NCI-H748 treated with DMSO at 0.1 percent for 48 hours (cell line): Measurements from ENCODE around the gene PRRG2.

Experiments used
- DNase-seq: peaks from one replicate; lab custom pipeline; 2025; lab: John Stamatoyannopoulos, UW

PRRG2 gene

DNA sequence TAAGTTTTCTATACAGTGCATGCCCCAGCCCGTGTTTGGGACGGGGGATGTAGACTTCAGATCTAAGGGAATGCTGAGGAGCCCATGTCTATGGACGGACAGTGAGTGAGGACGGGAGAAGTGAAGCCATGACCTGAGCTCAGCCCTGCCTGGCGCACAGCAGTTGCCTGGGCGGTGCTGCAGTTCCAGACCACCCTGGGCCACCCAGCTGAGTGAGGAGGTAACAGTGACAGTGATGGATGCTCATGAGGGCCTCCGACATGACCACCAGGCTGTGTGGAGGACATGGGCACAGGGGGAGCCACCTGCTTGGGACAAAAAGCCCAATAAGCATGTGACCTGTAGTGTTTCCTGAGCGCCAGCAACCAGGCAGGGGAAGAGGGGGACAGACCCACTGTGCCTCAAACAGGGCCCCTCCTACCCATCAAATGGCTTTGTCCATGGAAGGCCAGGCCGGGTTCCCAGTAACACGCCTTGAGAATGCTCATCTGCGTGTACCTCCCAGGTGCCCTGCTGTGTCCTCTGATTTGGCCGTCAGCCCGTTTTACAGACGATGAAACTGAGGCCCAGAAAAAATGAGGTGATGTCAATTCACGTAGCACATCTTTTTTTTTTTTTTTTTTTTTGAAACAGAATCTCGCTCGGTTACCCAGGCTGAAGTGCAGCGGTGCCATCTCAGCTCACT lies 23.3 kb upstream of the PRRG2 start:
- DNase-seq, result no peak

DNA sequence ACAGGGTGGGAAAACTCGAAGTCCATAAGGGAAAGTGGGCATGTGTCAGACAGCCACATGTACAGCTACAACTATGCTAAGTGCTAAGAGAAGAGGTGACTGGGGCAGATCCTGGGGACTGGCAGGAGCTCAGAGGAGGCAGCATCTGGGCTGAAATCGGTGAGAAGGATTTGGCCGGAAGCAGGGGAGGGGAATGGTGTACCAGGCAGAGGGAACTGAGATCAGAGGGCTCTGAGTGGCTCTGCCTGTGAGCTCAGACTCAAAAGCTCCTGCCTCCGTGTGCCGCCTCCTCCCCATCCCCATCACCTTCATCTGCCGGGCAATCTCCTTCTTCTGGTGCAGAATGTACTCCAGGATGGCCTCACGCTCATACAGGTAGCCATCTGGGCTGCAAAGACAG lies 22.5 kb upstream of the PRRG2 start:
- DNase-seq, result no peak

DNA sequence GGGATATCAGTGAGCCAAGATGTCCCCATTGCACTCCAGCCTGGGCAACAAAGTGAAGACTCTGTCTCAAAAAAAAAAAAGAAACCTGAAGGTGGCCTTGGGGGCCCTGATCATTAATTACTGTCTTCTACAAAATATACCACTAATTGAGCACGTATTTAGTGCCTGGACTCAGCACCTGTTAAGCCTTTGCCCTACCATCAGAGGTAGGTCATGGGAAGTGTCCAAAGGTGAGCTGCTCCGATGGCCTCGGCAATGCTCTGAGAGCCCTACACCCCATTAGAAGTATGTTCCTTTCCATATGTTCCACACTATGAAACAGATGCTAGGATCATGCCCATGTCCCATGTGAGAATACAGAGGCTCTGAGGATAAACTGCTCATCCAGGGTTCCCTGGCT lies 21.7 kb upstream of the PRRG2 start:
- DNase-seq, result no peak

DNA sequence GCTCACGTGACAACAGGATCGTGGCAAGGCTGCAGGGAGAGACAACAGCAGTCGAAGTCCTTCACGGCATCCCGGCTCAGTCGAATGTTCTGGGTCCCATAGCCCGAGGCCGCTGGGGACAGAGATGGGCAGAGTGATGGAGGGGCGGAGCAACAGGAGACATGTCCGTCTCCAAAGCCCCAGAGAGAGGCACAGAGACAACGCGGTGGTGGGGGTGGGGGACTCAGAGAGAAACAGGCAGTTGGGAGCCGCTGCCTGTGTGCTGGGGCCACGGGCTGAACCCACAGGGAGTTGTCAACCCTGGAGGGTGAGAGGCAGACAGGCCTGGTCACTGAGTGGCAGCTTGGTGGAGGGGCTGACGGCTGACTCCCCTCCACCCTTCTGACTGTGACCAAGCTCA lies 21.2 kb upstream of the PRRG2 start:
- no peak for DNase-seq

DNA sequence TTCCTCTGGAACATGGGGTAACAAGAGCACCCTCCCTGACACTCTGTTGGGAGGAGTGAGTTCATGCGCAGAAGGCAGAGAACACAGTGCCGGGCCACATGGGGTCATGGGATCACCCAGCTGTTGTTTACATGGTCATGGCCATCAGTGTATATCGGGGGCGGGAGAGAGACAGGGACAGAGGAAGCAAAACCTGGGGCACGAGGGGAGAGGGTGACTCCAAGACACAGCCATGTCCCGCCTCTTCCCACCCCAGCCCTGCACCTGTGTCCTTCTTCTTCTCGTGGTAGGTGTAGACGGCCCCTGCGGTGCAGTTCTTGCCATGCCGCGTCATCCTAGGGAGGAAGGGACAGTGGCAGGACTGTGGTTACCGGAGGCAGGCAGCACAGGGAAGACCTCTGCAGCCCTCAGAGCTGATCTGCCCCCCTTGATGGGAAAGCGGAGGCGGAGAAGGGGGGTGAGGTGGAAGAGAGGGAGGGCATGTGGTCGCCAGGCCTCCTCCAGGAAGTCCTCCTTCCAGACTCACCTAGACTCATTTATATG lies 20.7 kb upstream of the PRRG2 start:
- no peak for DNase-seq

DNA sequence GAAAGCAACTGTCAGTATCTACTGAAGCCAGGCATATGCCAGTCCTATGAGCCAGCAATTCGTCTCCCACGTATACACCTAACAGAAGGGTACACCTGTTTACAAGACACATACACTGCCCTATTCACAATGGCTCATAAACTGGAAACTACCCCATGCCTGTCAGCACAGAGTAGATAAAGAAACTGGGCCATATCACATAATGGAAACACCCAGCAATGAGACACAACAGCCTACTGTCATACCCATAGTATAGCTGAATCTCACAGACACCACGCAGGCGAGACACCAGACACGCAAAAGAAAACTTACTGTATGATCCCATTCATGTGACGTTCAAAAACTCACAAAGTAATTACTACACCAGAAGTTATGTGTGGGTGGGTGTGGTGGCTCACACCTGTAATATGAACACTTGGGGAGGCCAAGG lies 16.5 kb upstream of the PRRG2 start:
- no peak for DNase-seq

DNA sequence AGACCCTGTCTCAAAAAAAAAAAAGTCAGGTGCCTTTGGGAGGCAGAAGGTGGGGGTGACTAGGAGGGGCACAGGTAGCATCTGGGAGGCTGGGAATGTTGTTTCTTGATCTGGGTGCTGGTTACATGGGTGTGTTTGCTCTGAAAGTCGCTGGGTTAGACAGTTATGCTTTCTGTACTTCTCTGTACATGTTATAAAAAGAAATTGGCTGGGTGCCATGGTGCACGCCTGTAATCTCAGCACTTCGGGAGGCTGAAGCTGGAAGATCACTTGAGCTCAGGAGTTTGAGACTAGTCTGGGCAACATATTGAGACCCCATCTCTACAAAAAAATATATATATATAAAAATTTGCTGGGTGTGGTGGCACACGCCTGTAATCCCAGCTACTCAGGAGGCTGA lies 15.9 kb upstream of the PRRG2 start:
- DNase-seq, result no peak

DNA sequence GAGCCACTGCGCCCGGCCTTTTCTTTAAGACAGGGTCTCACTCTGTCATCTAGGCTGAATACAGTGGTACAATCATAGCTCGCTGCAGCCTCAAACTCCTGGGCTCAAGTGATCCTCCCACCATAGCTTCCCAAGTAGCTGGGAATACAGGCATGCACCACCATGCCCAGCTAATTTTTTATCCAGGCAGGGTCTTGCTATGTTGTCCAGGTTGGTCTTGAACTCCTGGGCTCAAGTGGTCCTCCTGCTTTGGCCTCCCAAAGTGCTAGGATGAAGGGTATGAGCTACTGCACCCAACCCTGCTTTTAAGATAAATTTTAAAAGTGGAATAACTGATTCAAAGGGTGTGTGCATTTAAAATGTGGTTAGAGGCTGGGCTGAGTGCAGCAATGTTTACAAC lies 14.8 kb upstream of the PRRG2 start:
- DNase-seq, result no peak

DNA sequence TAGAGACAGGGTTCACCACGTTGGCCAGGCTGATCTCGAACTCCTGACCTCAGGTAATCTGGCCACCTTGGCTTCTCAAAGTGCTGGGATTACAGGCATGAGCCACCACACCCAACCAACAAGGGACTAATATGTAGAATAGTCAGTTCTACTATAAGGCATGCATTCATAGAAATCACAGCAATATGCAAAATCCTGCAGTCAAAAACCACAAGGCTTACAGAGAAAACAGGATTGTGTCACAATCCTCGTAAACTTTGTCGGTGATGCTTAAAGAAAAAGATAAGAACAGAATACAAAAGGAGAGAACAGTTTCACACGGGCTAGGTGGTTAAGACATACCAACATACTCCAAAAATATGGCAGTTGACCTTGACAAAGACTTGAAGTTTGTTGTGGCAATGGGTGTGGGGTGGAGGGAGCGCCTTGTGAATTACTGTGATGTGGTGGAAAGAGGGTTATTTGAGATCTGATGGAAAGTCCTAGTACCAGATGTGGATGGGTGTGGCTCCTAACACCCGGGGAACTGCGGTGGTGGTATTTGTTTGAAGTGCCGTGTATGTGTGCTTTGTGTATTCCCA lies 13.2 kb upstream of the PRRG2 start:
- no peak for DNase-seq

DNA sequence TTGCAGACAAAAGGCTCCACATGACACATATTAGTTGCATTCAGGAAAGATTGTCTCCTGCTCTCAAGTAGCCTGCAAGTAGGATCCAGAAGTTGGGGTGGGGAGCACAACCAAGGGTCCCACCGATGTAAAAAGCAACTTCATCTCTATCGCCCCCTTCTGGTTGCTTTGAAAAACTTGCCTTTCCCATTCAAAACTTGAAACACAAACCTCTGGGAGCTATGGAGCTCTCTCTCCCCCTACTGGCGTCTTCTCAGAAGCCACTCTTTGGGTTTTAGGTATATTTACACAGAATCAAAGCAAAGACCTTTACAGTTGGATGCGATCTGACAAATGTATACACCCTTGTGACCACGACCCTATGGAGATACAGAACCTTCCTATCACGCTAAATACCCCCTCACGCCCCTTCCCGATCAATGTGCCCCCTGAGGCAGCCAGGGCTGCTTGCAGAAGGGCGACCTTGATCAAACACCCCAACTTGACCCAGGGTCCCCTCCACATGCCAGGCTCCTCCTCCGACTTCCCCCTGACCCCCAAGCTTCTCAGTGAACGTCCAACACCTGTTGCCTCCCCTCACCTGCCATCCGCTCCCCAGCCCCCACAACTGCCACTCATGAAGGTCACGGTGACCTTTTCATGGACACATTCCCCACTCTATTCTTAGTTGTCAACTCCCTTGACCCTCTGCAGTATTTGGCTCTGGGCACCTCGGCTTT lies 10.8 kb upstream of the PRRG2 start:
- peak; percentile 89 for DNase-seq

DNA sequence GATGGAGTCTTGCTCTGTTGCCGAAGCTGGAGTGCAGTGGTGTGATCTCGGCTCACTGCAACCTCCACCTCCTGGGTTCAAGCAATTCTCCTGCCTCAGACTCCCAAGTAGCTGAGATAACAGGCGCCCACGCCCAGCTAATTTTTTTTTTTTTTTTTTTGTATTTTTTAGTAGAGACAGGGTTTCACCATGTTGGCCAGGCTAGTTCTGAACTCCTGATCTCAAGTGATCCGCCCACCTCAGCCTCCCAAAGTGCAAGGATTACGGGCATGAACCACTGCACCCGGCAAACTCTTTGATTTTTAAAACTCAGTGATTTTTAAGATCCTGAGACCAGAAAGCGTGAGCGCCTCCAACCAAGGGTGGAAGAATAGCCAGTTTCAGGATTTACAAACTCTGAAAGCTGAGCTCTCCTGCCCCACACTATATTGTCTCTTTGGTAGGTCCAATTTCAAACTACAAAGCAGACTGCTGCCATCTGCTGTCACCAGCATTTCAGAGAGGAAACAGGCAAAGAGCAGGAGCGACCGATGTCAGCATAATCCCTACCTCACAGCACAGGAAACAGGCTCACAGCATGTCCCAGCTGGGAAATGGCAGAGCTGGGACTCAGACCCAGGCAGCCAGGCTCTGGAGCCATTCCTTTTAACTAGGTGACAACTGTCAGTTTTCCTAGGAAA lies 10.0 kb upstream of the PRRG2 start:
- DNase-seq, result no peak

DNA sequence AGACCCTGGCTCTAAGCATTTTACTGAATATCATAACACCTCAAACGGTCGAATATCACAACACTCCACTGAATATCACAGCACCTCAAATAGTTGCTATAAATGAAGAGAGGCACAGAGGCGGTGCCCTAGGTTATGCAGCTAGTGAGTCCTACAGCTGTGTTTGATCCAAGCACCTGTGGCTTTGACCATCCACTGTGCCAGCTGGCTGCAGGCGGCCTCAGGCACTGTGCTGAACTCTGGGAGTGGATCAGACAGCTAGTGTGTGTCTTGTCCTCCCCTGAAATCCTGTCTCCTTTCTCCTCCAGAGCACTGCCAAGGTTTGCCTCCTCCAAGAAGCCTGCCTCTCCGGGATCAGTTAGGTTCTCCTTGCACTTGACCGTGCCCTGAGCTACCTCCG lies 8.1 kb upstream of the PRRG2 start:
- no peak for DNase-seq

DNA sequence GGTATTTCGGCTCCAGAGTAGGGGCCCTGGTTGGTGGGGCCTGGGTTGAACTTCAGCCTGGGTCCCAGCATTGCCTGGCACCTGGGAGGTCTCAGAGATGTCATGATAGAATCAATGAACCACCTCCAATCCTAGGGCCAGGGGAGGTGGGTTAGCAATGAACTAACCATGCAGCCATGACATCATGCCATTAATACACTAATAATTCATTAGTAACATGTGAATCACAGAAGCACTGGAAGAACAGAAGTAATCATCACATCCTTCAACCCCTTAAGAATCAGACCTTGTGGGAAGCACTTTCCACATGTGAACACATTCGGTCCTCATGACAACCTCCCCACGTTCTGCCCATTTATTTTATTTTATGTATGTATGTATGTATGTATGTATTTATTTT lies 7.7 kb upstream of the PRRG2 start:
- DNase-seq, result no peak

DNA sequence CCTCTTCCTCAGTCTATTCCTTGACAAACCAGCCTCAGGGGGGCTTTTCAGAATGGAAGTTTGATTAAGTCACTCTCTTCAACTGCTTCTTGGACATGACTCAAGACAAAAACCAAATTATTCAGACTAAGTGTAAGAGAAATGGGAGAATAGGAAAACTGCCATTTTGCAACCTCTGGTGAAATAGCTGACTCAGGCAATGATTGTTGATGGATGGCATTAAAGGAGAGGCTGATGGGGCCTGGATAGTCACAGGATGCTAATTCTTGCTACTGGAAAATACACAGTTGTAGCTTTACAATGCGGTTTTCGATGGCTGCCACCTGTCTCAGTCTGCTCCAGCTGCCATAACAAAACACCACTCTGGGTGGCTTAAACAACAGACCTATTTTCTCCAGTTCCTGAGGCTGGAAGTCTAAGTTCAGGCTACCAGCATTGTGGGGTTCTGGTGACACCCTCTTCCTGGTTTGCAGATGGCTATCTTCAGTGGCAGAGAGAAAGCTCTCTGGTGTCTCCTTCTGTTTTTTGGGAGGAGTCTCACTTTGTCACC lies 6.8 kb upstream of the PRRG2 start:
- no peak for DNase-seq

DNA sequence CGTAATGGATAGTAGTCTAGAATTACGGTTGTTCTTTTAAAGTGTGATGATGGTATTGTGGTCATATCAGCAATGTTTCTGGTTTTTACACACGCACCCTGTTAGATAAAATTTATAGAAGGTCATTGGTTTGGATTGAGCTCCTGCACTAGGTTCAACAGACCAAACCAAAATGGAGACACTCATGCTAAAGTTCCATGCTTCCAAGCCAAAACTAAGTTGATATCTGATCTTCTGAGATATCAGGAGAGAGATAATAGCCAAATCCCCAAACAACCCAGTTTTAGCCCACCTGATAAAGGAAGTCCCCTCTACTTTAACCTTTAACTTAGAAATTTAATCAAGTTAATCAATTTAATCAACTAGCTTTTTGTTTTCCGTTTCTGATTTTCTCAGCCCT lies 1.9 kb upstream of the PRRG2 start:
- DNase-seq, result no peak

DNA sequence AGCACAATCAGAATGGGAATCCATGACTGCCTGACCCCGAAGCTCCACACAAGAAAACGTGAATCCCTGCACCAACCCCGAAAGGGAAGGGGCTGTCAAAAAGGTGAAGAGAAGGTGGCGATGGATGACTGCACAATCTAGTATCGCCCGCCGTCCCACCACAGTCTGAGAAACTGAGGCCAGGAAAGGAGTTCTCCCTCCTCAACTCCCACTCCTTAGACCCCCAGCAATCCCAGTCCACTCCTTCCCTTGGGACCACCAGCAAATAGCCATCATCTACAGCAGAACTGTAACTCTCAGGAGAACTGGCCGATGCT lies 1.2 kb upstream of the PRRG2 start:
- DNase-seq, result no peak

DNA sequence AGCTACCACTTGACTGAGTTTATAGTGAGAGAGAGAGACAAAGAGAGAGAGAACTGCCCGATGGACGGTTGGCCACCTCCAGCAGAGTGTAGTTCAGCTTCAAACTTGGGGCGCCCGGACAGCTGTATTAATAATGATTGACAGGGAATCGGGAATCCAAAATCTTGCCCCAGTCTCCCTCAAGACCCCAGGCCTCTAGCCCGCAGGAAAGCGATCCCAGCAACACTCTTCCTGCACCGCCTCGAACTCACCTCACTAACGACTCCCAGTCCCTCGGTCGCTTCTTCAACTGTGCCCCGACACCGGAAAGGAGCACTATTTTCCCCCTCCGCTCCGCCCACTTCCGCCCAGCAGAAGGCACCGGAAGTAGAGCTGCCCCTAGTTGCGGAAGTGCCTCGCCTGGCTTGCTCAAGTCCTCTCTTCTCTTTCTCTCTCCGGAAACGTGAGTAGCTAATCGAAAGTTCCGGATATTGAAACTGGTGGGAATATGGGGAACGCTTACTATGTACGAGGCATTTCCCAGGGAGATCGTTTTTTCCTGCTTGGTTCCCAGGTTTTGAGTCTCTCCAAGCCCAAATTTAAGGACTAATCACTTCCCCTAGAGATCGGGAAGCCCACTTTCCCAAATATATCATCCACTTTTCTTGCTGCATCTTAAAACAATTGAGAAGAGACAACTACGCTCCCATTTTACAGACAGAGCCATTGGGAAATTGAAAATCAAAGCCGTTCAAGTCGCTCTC lies 681 bp upstream of the PRRG2 start, which contains the start of gene NOSIP:
Gene NOSIP (minus strand): TSS at position 293 of the 743 bp plus-strand sequence. CDS start 19,865 bp downstream, outside the sequence.
- DNase-seq, result peak; percentile 97

DNA sequence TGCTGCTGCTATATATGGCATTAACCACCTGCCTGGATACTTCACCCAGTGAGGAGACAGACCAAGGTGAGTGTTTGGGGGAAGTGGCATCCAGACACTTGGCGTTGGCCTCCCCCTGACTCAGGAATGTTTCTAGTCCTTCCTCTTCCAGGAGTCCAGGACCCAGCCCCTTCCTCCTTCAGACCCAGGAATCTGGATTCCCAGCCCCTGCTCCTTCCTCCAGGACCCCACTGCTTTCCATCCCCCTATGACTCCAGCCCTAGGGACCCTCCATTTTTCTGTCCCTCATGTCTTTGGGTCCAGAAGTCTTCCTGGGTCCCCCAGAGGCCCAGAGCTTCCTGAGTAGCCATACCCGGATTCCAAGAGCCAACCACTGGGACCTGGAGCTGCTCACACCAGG lies 2.1 kb downstream of the PRRG2 start:
- DNase-seq, result no peak

DNA sequence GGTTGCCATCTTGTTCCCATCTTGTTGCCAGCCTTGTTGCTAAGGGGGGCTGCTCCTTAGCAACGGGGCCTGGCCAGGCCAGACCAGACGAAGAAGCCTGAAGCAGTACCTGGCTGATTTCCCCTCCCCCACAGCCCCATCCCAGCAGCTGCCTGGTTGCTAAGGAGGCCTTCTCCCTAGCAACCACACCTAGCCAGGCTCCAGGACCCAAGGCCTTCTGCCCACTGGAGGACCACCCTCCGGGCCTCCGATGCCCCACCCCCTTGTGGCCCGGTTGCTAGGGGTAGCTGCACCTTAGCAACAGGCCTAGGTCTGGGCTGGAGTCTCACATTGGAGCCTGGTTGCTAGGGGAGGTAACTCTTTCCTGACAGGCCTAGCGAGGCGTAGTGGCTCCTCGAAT lies 3.9 kb downstream of the PRRG2 start:
- DNase-seq, result peak; percentile 24

DNA sequence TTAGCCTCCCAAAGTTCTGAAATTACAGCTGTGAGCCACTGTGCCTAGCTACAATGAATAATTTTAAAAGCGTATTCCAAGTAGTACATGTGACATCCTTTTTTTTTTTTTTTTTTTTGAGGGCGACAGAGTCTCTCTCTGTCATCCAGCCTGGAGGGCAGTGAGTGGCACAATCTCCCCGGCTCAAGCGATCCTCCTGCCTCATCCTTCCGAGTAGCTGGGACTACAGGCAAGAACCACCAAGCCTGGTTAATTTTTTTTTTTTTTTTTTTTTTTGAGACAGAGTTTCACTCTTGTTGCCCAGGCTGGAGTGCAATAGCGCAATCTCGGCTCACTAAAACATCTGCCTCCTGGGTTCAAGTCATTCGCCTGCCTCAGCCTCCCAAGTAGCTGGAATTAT lies 6.1 kb downstream of the PRRG2 start:
- no peak for DNase-seq

DNA sequence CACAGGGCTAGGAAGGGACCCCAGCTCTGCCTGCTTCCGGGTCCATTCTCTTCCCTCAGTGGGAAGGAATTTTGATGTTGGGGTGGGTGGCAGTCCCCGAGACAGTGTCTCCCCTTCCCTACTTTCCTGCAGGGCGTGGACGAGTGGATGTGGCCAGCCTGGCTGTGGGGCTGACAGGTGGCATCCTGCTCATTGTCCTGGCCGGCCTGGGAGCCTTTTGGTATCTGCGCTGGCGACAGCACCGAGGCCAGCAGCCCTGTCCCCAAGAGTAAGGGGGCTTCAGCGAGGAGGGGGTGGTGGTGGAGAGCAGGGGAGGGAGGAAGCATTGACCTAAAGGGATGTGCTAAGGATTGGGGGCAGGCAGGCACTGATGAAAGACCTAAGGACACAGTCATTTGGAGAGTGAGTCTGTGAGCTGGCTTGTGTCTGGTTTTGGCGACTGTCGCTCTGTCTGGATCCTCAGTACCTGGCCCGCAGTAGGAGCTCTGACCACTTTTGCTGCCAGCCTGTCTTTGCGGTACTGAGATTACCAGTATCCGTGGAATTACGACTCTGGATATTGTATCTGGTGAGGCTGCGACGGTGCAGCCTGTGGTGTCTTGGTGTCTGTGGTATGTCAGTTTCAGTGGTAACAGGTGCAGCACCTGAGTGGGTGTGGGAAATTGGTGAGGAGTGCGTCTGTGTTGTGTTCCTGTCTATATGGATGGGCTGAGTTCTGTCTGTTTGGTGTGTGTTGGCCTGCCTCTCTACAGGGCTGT lies 7.4 kb downstream of the PRRG2 start:
- no peak for DNase-seq
